GM12878 (cell line): ENCODE results near the gene LTB4R. TPM values are rescaled to one million over a fixed set of nuclear protein-coding genes. Genes with fewer than 3 reads are reported as not detected.

Experiments
- ATAC-seq: fragments of 200-7000 bp; cut with Tn5 transposase; 3 replicates; pipeline ENCODE4 v1.9.1; 2020; ENCODE audit warnings: mild to moderate bottlenecking, moderate library complexity
- BruUV-seq: library from RNA; stranded (reverse); fragments of 400-500 nt; replicated peaks from 2 replicates; lab custom pipeline; 2021; lab: Mats Ljungman, UMichigan
- CTCF ChIA-PET: fragments of 300-600 bp; sonication (Branson Sonifier 250); formaldehyde crosslinking; extraction: SDS; loops from one replicate; lab custom pipeline; 2021; ENCODE audit warnings: inconsistent platforms; lab: Yijun Ruan, JAX
- POLR2A ChIA-PET: fragments of 350-600 bp; formaldehyde crosslinking; extraction: SDS; loops from one replicate; lab custom pipeline; 2021; ENCODE audit warnings: inconsistent platforms; lab: Charles Lee
- RAD21 ChIA-PET: fragments of 300-600 bp; sonication (Branson Sonifier 250); formaldehyde crosslinking; loops from one replicate; lab custom pipeline; 2023; ENCODE audit warnings: antibody characterized with exemption; ENCODE audit not compliant: unreplicated experiment; lab: Charles Lee
- SMC1A ChIA-PET: fragments of 300-600 bp; sonication (Branson Sonifier 250); formaldehyde crosslinking; loops from one replicate; lab custom pipeline; 2023; ENCODE audit not compliant: unreplicated experiment, uncharacterized antibody; lab: Charles Lee
- DNase-seq: peaks from one replicate; pipeline ENCODE4 v3.0.0-alpha.2; 2011; ENCODE audit warnings: low read depth, low spot score
- FAIRE-seq: peaks from 3 replicates; lab custom pipeline; 2011; peaks lifted over from hg19 to GRCh38; lab: Jason Lieb, UNC
- H2AFZ ChIP-seq: 2 replicates; pipeline ENCODE4 v1.6.0; 2011; ENCODE audit warnings: low read depth, low read length, control low read depth; ENCODE audit not compliant: control insufficient read depth
- H3K27ac ChIP-seq: 2 replicates; pipeline ENCODE4 v1.5.1; 2011; ENCODE audit warnings: control low read depth; ENCODE audit not compliant: control insufficient read depth, insufficient read depth
- H3K27me3 ChIP-seq, 2 experiments: replicated peaks in 1 of 2; 2 replicates each; pipeline versions ENCODE4 v1.6.0 to v1.6.1; 2011; ENCODE audit warnings: low read length in 1 of 2; ENCODE audit not compliant: control insufficient read depth in 2 of 2, insufficient read depth in 2 of 2
- H3K36me3 ChIP-seq, 2 experiments: 2 replicates each; pipeline ENCODE4 v1.5.1; 2011; ENCODE audit warnings: low read length in 1 of 2; ENCODE audit not compliant: control insufficient read depth in 2 of 2, insufficient read depth in 2 of 2
- H3K4me1 ChIP-seq: 2 replicates; pipeline ENCODE4 v1.6.1; 2011; ENCODE audit warnings: mild to moderate bottlenecking, low read length, moderate library complexity, mixed read lengths; ENCODE audit not compliant: control insufficient read depth, insufficient read depth
- H3K4me2 ChIP-seq: 2 replicates; pipeline ENCODE4 v1.6.0; 2011; ENCODE audit warnings: control low read depth; ENCODE audit not compliant: control insufficient read depth, insufficient read depth
- H3K4me3 ChIP-seq: fragments of 200-600 bp; sonication (generic); 2 replicates; pipeline ENCODE4 v1.5.1; 2016
- H3K79me2 ChIP-seq: 2 replicates; pipeline ENCODE4 v1.6.0; 2011; ENCODE audit warnings: low read length; ENCODE audit not compliant: control insufficient read depth, insufficient read depth
- H3K9ac ChIP-seq: 2 replicates; pipeline ENCODE4 v1.8.0; 2011; ENCODE audit warnings: low read length, control low read depth, mixed read lengths; ENCODE audit not compliant: control insufficient read depth, insufficient read depth
- H3K9me3 ChIP-seq: replicated peaks from 3 replicates; pipeline ENCODE4 v1.5.1; 2011; ENCODE audit warnings: mild to moderate bottlenecking, low read length; ENCODE audit not compliant: control insufficient read depth, insufficient read depth
- H4K20me1 ChIP-seq: 2 replicates; pipeline ENCODE4 v1.6.0; 2011; ENCODE audit not compliant: control insufficient read depth, insufficient read depth
- CTCF ChIP-seq, 3 experiments: IDR thresholded peaks in 2 of 3; conservative IDR thresholded peaks in 1 of 3; 2 replicates each; pipeline ENCODE4 v1.5.1; 2011; ENCODE audit warnings: low read depth in 3 of 3, low read length in 3 of 3, mild to moderate bottlenecking in 3 of 3, control low read depth in 2 of 3, moderate library complexity in 2 of 3, inconsistent platforms in 1 of 3, mixed read lengths in 1 of 3; ENCODE audit not compliant: control insufficient read depth in 2 of 3, insufficient read depth in 1 of 3; ENCODE audit errors: extremely low read depth in 1 of 3
- KDM1A ChIP-seq: fragments of 200-600 bp; sonication (generic); IDR thresholded peaks from 2 replicates; pipeline ENCODE4 v1.6.1; 2016; ENCODE audit warnings: borderline replicate concordance
- PAX5 ChIP-seq: IDR thresholded peaks from 2 replicates; pipeline ENCODE4 v1.6.1; 2011; ENCODE audit warnings: low read depth, low read length, borderline replicate concordance
- RELB ChIP-seq: fragments of 450-650 bp; IDR thresholded peaks from 2 replicates; pipeline ENCODE4 v1.6.1; 2017; ENCODE audit warnings: low read depth, mild to moderate bottlenecking, moderate library complexity
- WGBS: methylation state at CpG from one replicate; pipeline ENCODE4 v1.1.6; 2016; ENCODE audit warnings: low lambda C conversion rate; ENCODE audit not compliant: insufficient replicate concordance, insufficient coverage; ENCODE audit errors: missing lambda C conversion rate; 5-methylcytosine and 5-hydroxymethylcytosine counted together
- in situ Hi-C: fragments of 300-500 bp; cut with MboI; formaldehyde crosslinking; loops from 9 replicates; pipeline ENCODE4 v1.14.3; 2018; ENCODE audit warnings: mixed read lengths
- intact Hi-C: fragments of 100-400 bp; cut with micrococcal nuclease; formaldehyde crosslinking; loops from one replicate; pipeline ENCODE4 v1.14.2; 2022; ENCODE audit not compliant: unreplicated experiment
- polyA plus RNA-seq, 11 experiments: library from polyadenylated mRNA; depleted of rRNA in 4 of 11; unstranded in 6 of 11; stranded (reverse) in 5 of 11; fragments of >200 nt; fragmentation: Nextera tagmentation in 4 of 11; fragmentation: Illumina TruSeq in 1 of 11; extraction: Ambion mirVana in 4 of 11; extraction: Trizol in 1 of 11; gene quantifications; 1 replicate in 1 of 11; 2 replicates in 10 of 11; pipeline versions ENCODE4 v1.2.1 to v1.2.3, GENCODE V29; 2011 to 2016; ENCODE audit warnings: inconsistent platforms in 2 of 11, missing spikeins in 2 of 11, low read depth in 1 of 11
- total RNA-seq, 4 experiments: library from RNA; depleted of rRNA in 3 of 4; stranded (reverse); fragments of >200 nt in 3 of 4; fragmentation: Illumina TruSeq in 1 of 4; extraction: Trizol in 1 of 4; gene quantifications; 2 replicates each; pipeline versions ENCODE4 v1.2.1 to v1.2.3, GENCODE V29; 2013 to 2021

The LTB4R gene
- total and polyA plus RNA-seq, 10 of the 15 experiments (the other 5 are each of a cell fraction or from before 2014, with no cell fraction given) = 1.2 to 14.0 (median 4.0) TPM

GRCh38 chr14:24349742-24350141 is 38.4 kb downstream of the LTB4R start:
- FAIRE-seq (no peak), ATAC-seq (no peak), DNase-seq (no peak)
- Histone ChIP-seq H3K27me3 (peaks cover 1 to 4% of the 10 kb centered on the region in 2 experiments; a peak in 3 of 4 replicates), H3K9me3 (no peaks in the 10 kb centered on the region), H3K27ac (no peak overlapping the region), H3K4me2 (no peak overlapping the region), H3K4me3 (no peak overlapping the region), H3K36me3 (no peaks in the 10 kb centered on the region), H4K20me1 (no peaks in the 10 kb centered on the region), H3K4me1 (no peaks in the 10 kb centered on the region), H3K9ac (no peak overlapping the region), H3K79me2 (no peaks in the 10 kb centered on the region), H2AFZ (no peak overlapping the region)
- ChIA-PET POLR2A (interaction anchor here (1.2 kb wide), 1 partner anchor 17 kb away, joined by 3 read pairs; no protein-coding TSS in a partner anchor), SMC1A (interaction anchor here (0.6 kb wide), 1 partner anchor 69 kb away, joined by 3 read pairs; no protein-coding TSS in a partner anchor), CTCF (interaction anchor here (0.9 to 1.5 kb wide), 4 partner anchors 12 to 82 kb away, joined by 3 to 7 read pairs (median 4); no protein-coding TSS in a partner anchor), RAD21 (no interaction called here)
- no TSS peak for BruUV-seq
- in situ Hi-C loops = no loop called here
- no peak for TF ChIP-seq CTCF (IDR thresholded peaks at IDR 0.05 in 2 of 3, conservative IDR thresholded peaks at IDR 0.05 in 1 of 3; ENCODE audit: control insufficient read depth in 2 of 3, extremely low read depth in 1 of 3, insufficient read depth in 1 of 3, low read depth in 3 of 3, low read length in 3 of 3)
- TF ChIP-seq RELB = no peak
- TF ChIP-seq KDM1A = no peak
- TF ChIP-seq PAX5 = no peak
- WGBS = 24% methylated on average over 5 of the region's 5 CpGs
- intact Hi-C loops = no loop called here
